ENCODE measurements around the gene ADCY9. TPM values are rescaled to one million over a fixed set of nuclear protein-coding genes. Genes with fewer than 3 reads are reported as not detected.

Gene ADCY9
- polyA plus RNA-seq, 3 donors: 0.44 to 9.3 (median 0.67) TPM

DNA sequence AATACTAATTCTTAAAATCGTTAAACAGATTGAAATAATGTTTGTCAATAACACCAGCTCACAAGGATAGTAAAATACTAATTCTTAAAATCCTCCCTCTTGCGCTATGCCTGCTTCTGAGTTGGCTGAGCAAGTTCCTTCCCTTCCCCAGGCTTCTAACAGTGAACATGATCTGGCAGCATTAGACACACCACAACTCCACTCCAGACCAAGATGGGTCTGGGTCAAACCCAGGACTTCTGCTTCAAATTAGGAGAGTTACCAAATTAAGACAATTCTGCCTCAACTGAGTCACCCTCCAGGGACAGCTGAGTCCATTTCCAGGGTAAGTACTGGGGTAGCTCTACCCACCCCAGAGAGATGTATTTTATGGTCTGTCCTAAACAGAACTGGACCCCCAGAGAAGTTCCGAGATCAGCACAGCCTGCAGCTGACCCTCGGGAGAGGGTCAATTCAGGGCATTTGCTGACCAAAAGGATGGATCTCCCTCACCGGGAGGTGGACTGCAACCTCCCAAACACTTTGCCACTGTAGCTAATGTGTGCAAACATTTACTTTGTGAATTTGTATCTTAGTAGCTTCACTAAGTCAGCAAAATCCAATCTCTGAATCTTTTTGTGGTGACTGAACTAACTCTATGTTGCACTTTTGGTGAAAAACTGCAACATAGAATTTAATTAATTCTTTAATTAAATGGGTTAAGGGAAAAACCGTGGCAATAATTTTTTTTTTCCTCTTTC lies 48.8 kb downstream of the ADCY9 start:
- Histone ChIP-seq H3K4me2 (replicated peaks; ENCODE audit: extremely low read depth, low read length, poor library complexity, severe bottlenecking) (no peak overlapping the region), H3K9ac (ENCODE audit: insufficient read depth, low read length, poor library complexity, severe bottlenecking) (no peak overlapping the region), H3K4me3 (replicated peaks in 1 of 3; ENCODE audit: low read depth in 2 of 3, low read length in 3 of 3) (no peak overlapping the region), H4K20me1 (ENCODE audit: insufficient read depth, low read length) (no peaks in the 10 kb centered on the region), H3K27me3 (ENCODE audit: control insufficient read depth in 2 of 2, insufficient read depth in 2 of 2, low read length in 2 of 2) (no peaks in the 10 kb centered on the region), H3K4me1 (ENCODE audit: control insufficient read depth in 1 of 2, insufficient read depth in 2 of 2, low read length in 2 of 2) (no peaks in the 10 kb centered on the region), H2AFZ (ENCODE audit: insufficient read depth, low read depth, low read length, poor library complexity, severe bottlenecking) (no peak overlapping the region), H3K27ac (ENCODE audit: low read depth in 1 of 2, low read length in 2 of 2) (no peak overlapping the region), H3K36me3 (replicated peaks in 1 of 2; ENCODE audit: control insufficient read depth in 1 of 2, insufficient read depth in 2 of 2, low read length in 2 of 2) (no peaks in the 10 kb centered on the region), H3K9me3 (replicated peaks in 1 of 2; ENCODE audit: control insufficient read depth in 1 of 2, insufficient read depth in 1 of 2, low read length in 2 of 2) (peaks cover 1 to 10% of the 10 kb centered on the region in 2 donors), H3K79me2 (ENCODE audit: insufficient read depth, low read length) (no peaks in the 10 kb centered on the region)
- intact Hi-C loops (cut with micrococcal nuclease): no loop called here
- peaks cover 4 to 16% (median 8%) of the 10 kb centered on the region in 7 donors for H3K9me3 Mint-ChIP-seq
- H3K4me1 Mint-ChIP-seq: peaks cover 3% of the 10 kb centered on the region
- WGBS (ENCODE audit: insufficient coverage): 94% methylated on average over 3 of the region's 6 CpGs
- TF ChIP-seq, protein P1, sequence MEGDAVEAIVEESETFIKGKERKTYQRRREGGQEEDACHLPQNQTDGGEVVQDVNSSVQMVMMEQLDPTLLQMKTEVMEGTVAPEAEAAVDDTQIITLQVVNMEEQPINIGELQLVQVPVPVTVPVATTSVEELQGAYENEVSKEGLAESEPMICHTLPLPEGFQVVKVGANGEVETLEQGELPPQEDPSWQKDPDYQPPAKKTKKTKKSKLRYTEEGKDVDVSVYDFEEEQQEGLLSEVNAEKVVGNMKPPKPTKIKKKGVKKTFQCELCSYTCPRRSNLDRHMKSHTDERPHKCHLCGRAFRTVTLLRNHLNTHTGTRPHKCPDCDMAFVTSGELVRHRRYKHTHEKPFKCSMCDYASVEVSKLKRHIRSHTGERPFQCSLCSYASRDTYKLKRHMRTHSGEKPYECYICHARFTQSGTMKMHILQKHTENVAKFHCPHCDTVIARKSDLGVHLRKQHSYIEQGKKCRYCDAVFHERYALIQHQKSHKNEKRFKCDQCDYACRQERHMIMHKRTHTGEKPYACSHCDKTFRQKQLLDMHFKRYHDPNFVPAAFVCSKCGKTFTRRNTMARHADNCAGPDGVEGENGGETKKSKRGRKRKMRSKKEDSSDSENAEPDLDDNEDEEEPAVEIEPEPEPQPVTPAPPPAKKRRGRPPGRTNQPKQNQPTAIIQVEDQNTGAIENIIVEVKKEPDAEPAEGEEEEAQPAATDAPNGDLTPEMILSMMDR (IDR thresholded peaks at IDR 0.05): no peak
- H3K4me3 Mint-ChIP-seq: no peak overlapping the region
- H3K27me3 Mint-ChIP-seq (ENCODE audit: low read depth in 3 of 3): no peaks in the 10 kb centered on the region
- H3K36me3 Mint-ChIP-seq: peaks cover 8 to 12% of the 10 kb centered on the region in 2 donors
- H3K27ac Mint-ChIP-seq: peak overlapping the region in 1 of 7 donors; percentile 38
- no peak for DNase-seq

DNA sequence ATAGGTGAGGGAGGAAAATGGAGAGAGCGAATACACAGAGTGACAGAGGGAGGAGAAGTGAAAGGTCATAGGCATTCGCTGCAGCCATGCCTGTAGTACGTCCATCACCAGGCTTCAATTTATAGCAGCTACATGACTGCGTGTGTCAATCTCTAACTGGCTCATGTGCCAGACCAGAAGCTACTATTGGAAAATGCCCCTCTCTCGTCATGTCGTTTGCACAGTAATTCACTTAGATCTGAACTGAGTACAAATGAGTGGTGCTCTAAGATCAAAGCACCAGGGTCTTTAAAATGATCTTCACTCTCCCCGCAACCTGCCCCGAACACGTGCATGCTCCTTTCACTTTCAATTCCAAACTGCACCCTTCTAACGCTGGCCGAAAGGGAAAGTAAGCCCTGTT lies 51.3 kb downstream of the ADCY9 start:
- H3K4me2 ChIP-seq (replicated peaks; ENCODE audit: extremely low read depth, low read length, poor library complexity, severe bottlenecking): no peak overlapping the region
- peaks cover 20 to 21% of the 10 kb centered on the region in 2 donors for H3K9me3 ChIP-seq (replicated peaks in 1 of 2; ENCODE audit: control insufficient read depth in 1 of 2, insufficient read depth in 1 of 2, low read length in 2 of 2)
- TF ChIP-seq, protein P1 (IDR thresholded peaks at IDR 0.05): no peak
- peak overlapping the region; percentile 75 for H3K4me3 Mint-ChIP-seq
- H4K20me1 ChIP-seq (ENCODE audit: insufficient read depth, low read length): no peaks in the 10 kb centered on the region
- no peak overlapping the region for H2AFZ ChIP-seq (ENCODE audit: insufficient read depth, low read depth, low read length, poor library complexity, severe bottlenecking)
- H3K79me2 ChIP-seq (ENCODE audit: insufficient read depth, low read length): peaks cover 4% of the 10 kb centered on the region
- peak overlapping the region in 2 of 7 donors; percentile 66 to 70 for H3K27ac Mint-ChIP-seq
- H3K36me3 ChIP-seq (replicated peaks in 1 of 2; ENCODE audit: control insufficient read depth in 1 of 2, insufficient read depth in 2 of 2, low read length in 2 of 2): no peaks in the 10 kb centered on the region
- peaks cover 10 to 21% of the 10 kb centered on the region in 2 donors for H3K36me3 Mint-ChIP-seq
- WGBS (ENCODE audit: insufficient coverage): 80% methylated on average over 11 of the region's 11 CpGs
- peaks cover 22 to 41% (median 30%) of the 10 kb centered on the region in 7 donors for H3K9me3 Mint-ChIP-seq
- no peak overlapping the region for H3K9ac ChIP-seq (ENCODE audit: insufficient read depth, low read length, poor library complexity, severe bottlenecking)
- intact Hi-C loops (cut with micrococcal nuclease): no loop called here
- peaks cover 3% of the 10 kb centered on the region in 2 donors for H3K4me1 ChIP-seq (ENCODE audit: control insufficient read depth in 1 of 2, insufficient read depth in 2 of 2, low read length in 2 of 2)
- H3K27me3 Mint-ChIP-seq (ENCODE audit: low read depth in 3 of 3): no peaks in the 10 kb centered on the region
- peaks cover 5% of the 10 kb centered on the region for H3K4me1 Mint-ChIP-seq
- no peak overlapping the region for H3K27ac ChIP-seq (ENCODE audit: low read depth in 1 of 2, low read length in 2 of 2)
- no peaks in the 10 kb centered on the region for H3K27me3 ChIP-seq (ENCODE audit: control insufficient read depth in 2 of 2, insufficient read depth in 2 of 2, low read length in 2 of 2)
- no peak for DNase-seq
- H3K4me3 ChIP-seq (replicated peaks in 1 of 3; ENCODE audit: low read depth in 2 of 3, low read length in 3 of 3): peak overlapping the region in 1 of 3 experiments; percentile 12

All from CD14-positive monocyte (primary cell).